ENCODE data around the gene MACO1. TPM values are rescaled to one million over a fixed set of nuclear protein-coding genes. Genes with fewer than 3 reads are reported as not detected.
"Not testable (repeated sequence)": the region's sequence is repeated elsewhere in the genome, so short reads cannot be mapped to it uniquely, and the experiment has no call there.

Gene MACO1
- total and polyA plus RNA-seq, 2 of the 13 experiments (the other 11 are each of a cell fraction or from before 2014, with no cell fraction given), result 9.7 to 17.0 TPM

- intact Hi-C loops (cut with micrococcal nuclease; ENCODE audit: unreplicated experiment); CTCF ChIA-PET (ENCODE audit: low intra/inter-chr PET ratio, low total read pairs); in situ Hi-C loops (cut with HindIII; ENCODE audit: extremely low pct_ligation_motif_present, low pct_unique_long_range_greater_than_20kb); H3K9me3 ChIP-seq (ENCODE audit: low read length); H4K20me1 ChIP-seq (ENCODE audit: insufficient read depth, low read length); POLR2A ChIA-PET; ATAC-seq; H3K79me2 ChIP-seq (ENCODE audit: insufficient read depth, low read length); H2AFZ ChIP-seq (ENCODE audit: low read length); H3K4me2 ChIP-seq (ENCODE audit: low read depth, low read length); H3K9ac ChIP-seq (ENCODE audit: insufficient read depth, low read depth, low read length); H3K27ac ChIP-seq (ENCODE audit: extremely low read length, insufficient read depth, low read length); H3K4me3 ChIP-seq (replicated peaks in 1 of 3; ENCODE audit: insufficient read depth in 1 of 3, low read depth in 2 of 3, low read length in 3 of 3); H3K27me3 ChIP-seq (ENCODE audit: control insufficient read depth in 1 of 2, insufficient read depth in 2 of 2, low read length in 2 of 2); DNase-seq (ENCODE audit: low spot score); FAIRE-seq; BruUV-seq (replicated peaks): not testable (repeated sequence)
- peaks cover 24% of the 10 kb centered on the region for H3K4me1 ChIP-seq (ENCODE audit: insufficient read depth, low read length)
- peaks cover 5 to 33% of the 10 kb centered on the region in 2 experiments; a peak in 4 of 5 replicates for H3K36me3 ChIP-seq (replicated peaks in 1 of 2; ENCODE audit: control insufficient read depth in 1 of 2, insufficient read depth in 2 of 2, low read length in 2 of 2)
- 84% methylated on average over 4 of the region's 4 CpGs for WGBS (ENCODE audit: low lambda C conversion rate)
These were observed 30.1 kb downstream of the MACO1 start for GRCh38 chr1:25460816-25461215.

DNA sequence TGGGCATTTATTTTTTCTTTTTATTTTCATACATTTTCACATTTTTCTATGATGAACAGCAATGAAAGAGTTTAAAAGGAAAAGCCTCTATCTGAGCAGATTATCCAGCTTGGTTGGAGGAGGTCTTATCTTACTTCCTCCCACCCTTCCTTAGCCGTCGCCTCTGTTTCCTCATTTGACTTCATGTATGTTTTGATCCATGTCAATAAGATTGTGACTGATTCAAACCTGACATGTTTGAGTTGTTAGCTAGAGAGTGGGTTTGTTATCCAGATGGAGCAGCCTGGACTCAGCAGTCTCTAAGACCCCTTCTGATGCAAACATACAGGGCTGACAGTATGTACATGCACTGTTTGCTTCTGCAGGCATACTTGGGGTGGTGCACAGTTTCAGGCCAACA lies 31.2 kb downstream of the MACO1 start:
- no peak for TF ChIP-seq XBP1 (CRISPR knock-in tag; IDR thresholded peaks at IDR 0.05)
- ChIA-PET CTCF (ENCODE audit: low intra/inter-chr PET ratio, low total read pairs) (no interaction called here), POLR2A (no interaction called here)
- FAIRE-seq (no peak), ATAC-seq (no peak), DNase-seq (ENCODE audit: low spot score) (no peak)
- H3K36me3 ChIP-seq (replicated peaks in 1 of 2; ENCODE audit: control insufficient read depth in 1 of 2, insufficient read depth in 2 of 2, low read length in 2 of 2), result peaks cover 5 to 28% of the 10 kb centered on the region in 2 experiments; a peak in 4 of 5 replicates
- peaks cover 24% of the 10 kb centered on the region for H3K4me1 ChIP-seq (ENCODE audit: insufficient read depth, low read length)
- H3K27ac ChIP-seq (ENCODE audit: extremely low read length, insufficient read depth, low read length), result no peak overlapping the region
- intact Hi-C loops (cut with micrococcal nuclease; ENCODE audit: unreplicated experiment), result no loop called here
- H3K9me3 ChIP-seq (ENCODE audit: low read length), result no peaks in the 10 kb centered on the region
- H3K4me2 ChIP-seq (ENCODE audit: low read depth, low read length), result no peak overlapping the region
- H3K27me3 ChIP-seq (ENCODE audit: control insufficient read depth in 1 of 2, insufficient read depth in 2 of 2, low read length in 2 of 2), result no peaks in the 10 kb centered on the region
- no TSS peak for BruUV-seq (replicated peaks)
- WGBS (ENCODE audit: low lambda C conversion rate), result 100% methylated on average over 2 of the region's 2 CpGs
- H3K79me2 ChIP-seq (ENCODE audit: insufficient read depth, low read length), result no peaks in the 10 kb centered on the region
- in situ Hi-C loops (cut with HindIII; ENCODE audit: extremely low pct_ligation_motif_present, low pct_unique_long_range_greater_than_20kb), result no loop called here
- H2AFZ ChIP-seq (ENCODE audit: low read length), result no peak overlapping the region
- H3K4me3 ChIP-seq (replicated peaks in 1 of 3; ENCODE audit: insufficient read depth in 1 of 3, low read depth in 2 of 3, low read length in 3 of 3), result no peak overlapping the region
- no peak overlapping the region for H3K9ac ChIP-seq (ENCODE audit: insufficient read depth, low read depth, low read length)
- H4K20me1 ChIP-seq (ENCODE audit: insufficient read depth, low read length), result no peaks in the 10 kb centered on the region

DNA sequence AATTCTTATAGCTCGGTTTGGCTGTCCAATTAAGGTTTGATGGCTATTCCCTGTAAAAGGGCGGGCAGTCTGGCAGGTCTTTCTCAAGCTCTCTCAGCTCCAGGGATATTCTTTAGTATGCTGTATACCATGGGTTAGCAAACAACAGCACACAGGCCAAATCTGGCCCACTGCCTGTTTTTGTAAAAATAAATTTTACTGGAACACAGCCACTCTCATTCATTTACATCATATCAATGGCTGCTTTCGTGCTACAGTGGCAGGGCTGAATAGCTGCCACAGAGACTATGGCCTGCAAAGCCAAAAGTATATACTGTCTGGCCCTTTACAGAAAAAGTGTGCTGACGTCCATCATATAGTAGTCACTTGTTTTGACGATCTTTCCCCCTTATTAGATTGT lies 32.0 kb downstream of the MACO1 start:
- Histone ChIP-seq H3K27ac (ENCODE audit: extremely low read length, insufficient read depth, low read length) (no peak overlapping the region), H3K79me2 (ENCODE audit: insufficient read depth, low read length) (peaks cover under 1% of the 10 kb centered on the region), H3K36me3 (replicated peaks in 1 of 2; ENCODE audit: control insufficient read depth in 1 of 2, insufficient read depth in 2 of 2, low read length in 2 of 2) (peaks cover 5 to 25% of the 10 kb centered on the region in 2 experiments; a peak in 4 of 5 replicates), H3K9ac (ENCODE audit: insufficient read depth, low read depth, low read length) (no peak overlapping the region), H3K4me1 (ENCODE audit: insufficient read depth, low read length) (peaks cover 24% of the 10 kb centered on the region), H3K4me2 (ENCODE audit: low read depth, low read length) (no peak overlapping the region), H2AFZ (ENCODE audit: low read length) (no peak overlapping the region), H3K27me3 (ENCODE audit: control insufficient read depth in 1 of 2, insufficient read depth in 2 of 2, low read length in 2 of 2) (no peaks in the 10 kb centered on the region), H3K9me3 (ENCODE audit: low read length) (no peaks in the 10 kb centered on the region), H4K20me1 (ENCODE audit: insufficient read depth, low read length) (no peaks in the 10 kb centered on the region), H3K4me3 (replicated peaks in 1 of 3; ENCODE audit: insufficient read depth in 1 of 3, low read depth in 2 of 3, low read length in 3 of 3) (no peak overlapping the region)
- CTCF ChIA-PET (ENCODE audit: low intra/inter-chr PET ratio, low total read pairs), result no interaction called here
- TF ChIP-seq ZNF589 (CRISPR knock-in tag; conservative IDR thresholded peaks at IDR 0.05) (no peak), IRX3 (CRISPR knock-in tag; IDR thresholded peaks at IDR 0.05; ENCODE audit: borderline replicate concordance, low read depth) (no peak), ZFX (CRISPR knock-in tag; IDR thresholded peaks at IDR 0.05; ENCODE audit: low read depth) (no peak), ZNF749 (CRISPR knock-in tag; IDR thresholded peaks at IDR 0.05; ENCODE audit: borderline replicate concordance) (no peak)
- ATAC-seq (no peak), DNase-seq (ENCODE audit: low spot score) (no peak), FAIRE-seq (no peak)
- BruUV-seq (replicated peaks), result no TSS peak
- in situ Hi-C loops (cut with HindIII; ENCODE audit: extremely low pct_ligation_motif_present, low pct_unique_long_range_greater_than_20kb), result no loop called here
- POLR2A ChIA-PET, result no interaction called here
- 93% methylated on average over 5 of the region's 5 CpGs for WGBS (ENCODE audit: low lambda C conversion rate)
- intact Hi-C loops (cut with micrococcal nuclease; ENCODE audit: unreplicated experiment), result no loop called here

Measured in HepG2 (cell line).